ENCODE measurements around the gene HLX. TPM values are rescaled to one million over a fixed set of nuclear protein-coding genes. Genes with fewer than 3 reads are reported as not detected.

The HLX gene
- total RNA-seq, 1 experiment from 2014 or later: 0.39 TPM

Other genes with a start within 250 kb of the HLX start
- 3.9 TPM for gene C1orf115, start 189.1 kb upstream of the HLX start, total RNA-seq (2021; ENCODE audit: unreplicated experiment)
- gene MTARC2, start 131.1 kb upstream of the HLX start, total RNA-seq (2021; ENCODE audit: unreplicated experiment): 10.1 TPM
- 0.74 TPM for gene MTARC1, start 92.5 kb upstream of the HLX start, total RNA-seq (2021; ENCODE audit: unreplicated experiment)